ENCODE results near the gene VAPB.

GRCh38 chr20:58389324-58389967 lies 417 bp downstream of the VAPB start:
- no peak for TF ChIP-seq CTCF (optimal IDR thresholded peaks at IDR 0.05 in 1 of 3, IDR thresholded peaks at IDR 0.05 in 1 of 3, conservative IDR thresholded peaks at IDR 0.05 in 1 of 3; ENCODE audit: extremely low read depth in 1 of 3, insufficient read depth in 2 of 3, low read length in 3 of 3)
- no peak for TF ChIP-seq EZH2 (IDR thresholded peaks at IDR 0.05; ENCODE audit: low read length)
